OCI-LY7 (cell line): ENCODE results near the gene AMPH.

Experiments
- CTCF ChIP-seq: fragments of 200-600 bp; sonication (generic); conservative IDR thresholded peaks from 2 replicates; pipeline ENCODE4 v1.5.1; 2014; ENCODE audit warnings: mild to moderate bottlenecking, antibody characterized with exemption, low read length, moderate library complexity, mixed read lengths
- EZH2phosphoT487 ChIP-seq: fragments of 200-600 bp; sonication (generic); IDR thresholded peaks from 2 replicates; pipeline ENCODE4 v1.6.1; 2018; ENCODE audit warnings: low read depth, borderline replicate concordance, mild to moderate bottlenecking, mixed run types, antibody characterized with exemption, low read length, moderate library complexity, mixed read lengths

DNA sequence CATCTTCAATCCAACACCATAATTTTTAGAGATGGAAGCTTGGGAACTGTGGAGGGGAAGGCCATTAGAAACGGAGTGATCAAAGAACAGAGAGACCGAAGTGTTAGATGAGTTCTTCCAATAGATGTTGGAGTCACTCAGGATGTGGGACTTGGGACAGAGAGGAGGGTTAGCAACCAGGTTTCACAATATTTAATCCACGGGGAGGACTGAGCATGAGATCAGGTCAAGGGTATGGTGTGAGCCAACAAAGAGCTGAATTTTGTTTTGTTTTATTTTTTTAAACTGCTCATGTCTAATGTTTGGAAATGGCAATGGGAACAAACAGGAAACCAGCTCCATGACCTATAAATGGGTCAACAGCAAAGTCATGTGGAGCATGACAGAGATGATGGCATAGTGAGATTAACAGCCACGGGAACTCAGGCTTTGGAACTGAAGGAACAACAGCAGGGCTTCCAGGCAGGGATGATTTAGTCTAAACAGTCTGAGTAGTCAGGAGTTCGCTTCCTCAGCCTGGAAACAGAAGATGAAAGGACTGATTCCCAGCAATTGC, 38.9 kb upstream of the AMPH start:
- TF ChIP-seq CTCF (no peak), EZH2phosphoT487 (no peak)
